Fibroblast of the aortic adventitia (primary cell): ENCODE data around the gene RABGAP1. TPM values are rescaled to one million over a fixed set of nuclear protein-coding genes. Genes with fewer than 3 reads are reported as not detected.

Source experiments
- DNase-seq: peaks from one replicate; pipeline ENCODE4 v3.0.0-alpha.2; 2010; ENCODE audit warnings: low read depth
- H3K4me3 ChIP-seq: 2 replicates; pipeline ENCODE4 v1.5.1; 2011; ENCODE audit warnings: low read depth, mild to moderate bottlenecking, control low read depth, low read length, moderate library complexity
- total RNA-seq: library from RNA; depleted of rRNA; stranded (reverse); fragments of >200 nt; gene quantifications from 2 replicates; pipeline ENCODE4 v1.2.3, GENCODE V29; 2012; ENCODE audit warnings: low replicate concordance
- TF ChIP-seq, protein P1 (sequence below): IDR thresholded peaks from 2 replicates; pipeline ENCODE4 v1.5.1; 2011; ENCODE audit warnings: mild to moderate bottlenecking, low read length, control low read depth, inconsistent platforms; ENCODE audit not compliant: insufficient read depth

The RABGAP1 gene
- total RNA-seq, 1 donor, result 50.3 TPM

DNA sequence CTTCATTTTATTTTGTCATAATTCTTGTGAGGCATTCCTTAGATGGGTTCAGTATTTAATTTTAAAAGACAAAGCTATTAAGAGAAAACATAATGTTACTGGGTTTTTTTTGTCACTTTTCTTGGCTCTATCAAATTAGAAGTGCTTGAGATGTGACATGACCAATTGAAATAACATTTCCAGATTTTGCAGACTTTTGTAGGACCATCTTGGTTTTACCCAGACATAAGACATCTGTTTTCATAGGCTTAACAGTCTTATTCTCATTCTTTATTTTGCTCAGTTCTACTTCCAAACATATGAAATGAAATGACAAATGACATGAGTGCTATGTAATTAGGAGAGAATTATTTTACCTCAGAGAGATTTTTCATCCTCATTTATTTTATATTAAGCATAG, 112.2 kb downstream of the RABGAP1 start:
- TF ChIP-seq, protein P1, sequence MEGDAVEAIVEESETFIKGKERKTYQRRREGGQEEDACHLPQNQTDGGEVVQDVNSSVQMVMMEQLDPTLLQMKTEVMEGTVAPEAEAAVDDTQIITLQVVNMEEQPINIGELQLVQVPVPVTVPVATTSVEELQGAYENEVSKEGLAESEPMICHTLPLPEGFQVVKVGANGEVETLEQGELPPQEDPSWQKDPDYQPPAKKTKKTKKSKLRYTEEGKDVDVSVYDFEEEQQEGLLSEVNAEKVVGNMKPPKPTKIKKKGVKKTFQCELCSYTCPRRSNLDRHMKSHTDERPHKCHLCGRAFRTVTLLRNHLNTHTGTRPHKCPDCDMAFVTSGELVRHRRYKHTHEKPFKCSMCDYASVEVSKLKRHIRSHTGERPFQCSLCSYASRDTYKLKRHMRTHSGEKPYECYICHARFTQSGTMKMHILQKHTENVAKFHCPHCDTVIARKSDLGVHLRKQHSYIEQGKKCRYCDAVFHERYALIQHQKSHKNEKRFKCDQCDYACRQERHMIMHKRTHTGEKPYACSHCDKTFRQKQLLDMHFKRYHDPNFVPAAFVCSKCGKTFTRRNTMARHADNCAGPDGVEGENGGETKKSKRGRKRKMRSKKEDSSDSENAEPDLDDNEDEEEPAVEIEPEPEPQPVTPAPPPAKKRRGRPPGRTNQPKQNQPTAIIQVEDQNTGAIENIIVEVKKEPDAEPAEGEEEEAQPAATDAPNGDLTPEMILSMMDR, result no peak
- no peak overlapping the region for H3K4me3 ChIP-seq
- DNase-seq, result no peak

- no peak overlapping the region for H3K4me3 ChIP-seq
- DNase-seq, result no peak
- TF ChIP-seq, protein P1, result no peak
Observed at GRCh38 chr9:123053711-123054110, 112.9 kb downstream of the RABGAP1 start.

DNA sequence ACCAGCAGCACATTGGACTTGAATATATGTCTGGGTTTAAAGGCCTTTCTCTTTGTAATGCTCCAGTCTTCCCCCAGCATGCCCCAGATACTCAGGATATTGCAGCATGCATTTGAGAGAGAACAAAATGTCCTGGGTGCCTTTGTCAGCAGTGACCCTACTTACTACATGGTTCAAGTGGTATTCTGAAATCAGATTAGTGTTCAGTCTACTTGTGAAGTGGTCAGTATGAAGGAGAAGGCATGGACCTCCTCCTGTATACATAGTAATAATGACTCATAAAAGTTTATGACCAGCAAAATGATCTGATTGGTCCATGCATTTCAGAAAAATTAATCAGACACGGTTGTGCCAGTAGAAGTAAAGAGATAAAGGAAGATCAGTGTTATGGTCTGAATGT, 118.0 kb downstream of the RABGAP1 start:
- no peak for DNase-seq

GRCh38 chr9:123059472-123060220, 118.8 kb downstream of the RABGAP1 start:
- H3K4me3 ChIP-seq, result no peak overlapping the region
- DNase-seq, result no peak
- TF ChIP-seq, protein P1, result no peak

More for the DNA sequence above, 118.0 kb downstream of the RABGAP1 start:
- H3K4me3 ChIP-seq, result no peak overlapping the region
- TF ChIP-seq, protein P1, result no peak

GRCh38 chr9:123061216-123061615, 120.4 kb downstream of the RABGAP1 start:
- no peak overlapping the region for H3K4me3 ChIP-seq
- no peak for DNase-seq
- TF ChIP-seq, protein P1, result no peak

DNA sequence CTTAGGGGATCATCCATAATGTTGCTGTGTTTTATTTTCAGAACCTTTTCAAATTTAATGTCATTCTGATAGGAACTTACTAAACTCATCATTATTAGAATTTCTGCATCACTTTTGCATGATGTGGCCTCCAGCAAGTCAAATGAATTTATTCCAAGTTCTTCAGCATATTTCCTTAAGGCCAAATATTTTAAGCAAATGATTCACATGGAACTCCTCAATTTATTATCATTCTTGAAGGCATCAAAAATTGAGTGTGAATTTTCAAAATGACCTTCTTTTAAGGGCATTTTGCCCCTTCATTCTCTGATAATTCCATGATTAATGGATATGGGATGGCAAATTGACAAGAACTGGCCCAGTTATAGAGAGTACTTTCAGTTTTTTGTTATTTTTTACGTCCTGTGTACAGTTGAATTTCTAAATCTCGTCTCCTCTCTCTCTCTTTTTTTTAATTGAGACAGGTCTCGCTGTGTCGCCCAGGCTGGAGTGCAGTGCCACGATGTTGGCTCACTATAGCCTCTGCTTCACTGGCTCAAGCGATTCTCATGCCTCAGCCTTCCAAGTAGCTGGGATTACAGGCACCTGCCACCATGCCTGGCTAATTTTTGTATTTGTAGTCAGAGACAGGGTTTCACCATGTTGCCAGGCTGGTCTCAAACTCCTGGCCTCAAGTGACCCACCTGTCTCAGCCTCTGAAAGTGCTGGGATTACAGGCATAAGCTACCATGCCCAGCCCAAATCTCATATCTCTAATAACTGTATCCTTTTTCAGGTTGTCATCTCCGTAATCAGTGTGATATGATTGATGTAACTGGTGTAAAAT, 121.7 kb downstream of the RABGAP1 start:
- TF ChIP-seq, protein P1, result no peak
- H3K4me3 ChIP-seq, result no peak overlapping the region
- DNase-seq, result no peak
